MM.1S (cell line): ENCODE measurements around the gene ADNP.

Source experiments
- DNase-seq: peaks from one replicate; pipeline ENCODE4 v3.0.0-alpha.2; 2015
- H2AFZ ChIP-seq: fragments of 300-600 bp; sonication (generic); 2 replicates; pipeline ENCODE4 v1.6.0; 2016; ENCODE audit warnings: antibody characterized with exemption, low read length
- H3F3A ChIP-seq: fragments of 300-600 bp; sonication (generic); 2 replicates; pipeline ENCODE4 v1.6.1; 2016; ENCODE audit warnings: mild to moderate bottlenecking, antibody characterized with exemption, low read length, moderate library complexity, mixed read lengths; ENCODE audit not compliant: insufficient read depth
- H3K27ac ChIP-seq: fragments of 300-600 bp; sonication (generic); 2 replicates; pipeline ENCODE4 v1.5.1; 2016; ENCODE audit warnings: mild to moderate bottlenecking, low read length
- H3K27me3 ChIP-seq: fragments of 300-600 bp; sonication (generic); replicated peaks from 2 replicates; pipeline ENCODE4 v1.6.0; 2016; ENCODE audit warnings: low read length; ENCODE audit not compliant: insufficient read depth
- H3K36me3 ChIP-seq: fragments of 300-600 bp; sonication (generic); replicated peaks from 2 replicates; pipeline ENCODE4 v1.6.1; 2016; ENCODE audit warnings: mild to moderate bottlenecking, low read length, mixed read lengths; ENCODE audit not compliant: insufficient read depth
- H3K4me1 ChIP-seq: fragments of 300-600 bp; sonication (generic); 2 replicates; pipeline ENCODE4 v1.6.1; 2016; ENCODE audit warnings: low read length, mixed read lengths
- H3K4me2 ChIP-seq: fragments of 300-600 bp; sonication (generic); 2 replicates; pipeline ENCODE4 v1.6.0; 2016; ENCODE audit warnings: low read depth, low read length
- H3K4me3 ChIP-seq: fragments of 300-600 bp; sonication (generic); 2 replicates; pipeline ENCODE4 v1.5.1; 2016; ENCODE audit warnings: low read length, mixed read lengths
- H3K79me2 ChIP-seq: fragments of 300-600 bp; sonication (generic); 2 replicates; pipeline ENCODE4 v1.6.1; 2016; ENCODE audit warnings: mixed run types, low read length, mixed read lengths
- H3K9ac ChIP-seq: fragments of 300-600 bp; sonication (generic); 2 replicates; pipeline ENCODE4 v1.6.1; 2016; ENCODE audit warnings: low read length, mixed read lengths
- H3K9me2 ChIP-seq: fragments of 300-600 bp; sonication (generic); replicated peaks from 2 replicates; pipeline ENCODE4 v1.6.1; 2016; ENCODE audit warnings: mild to moderate bottlenecking, low read length, mixed read lengths; ENCODE audit not compliant: insufficient read depth
- H3K9me3 ChIP-seq: fragments of 300-600 bp; sonication (generic); replicated peaks from 2 replicates; pipeline ENCODE4 v1.6.1; 2016; ENCODE audit warnings: mild to moderate bottlenecking, low read length, mixed read lengths; ENCODE audit not compliant: insufficient read depth
- H4K20me1 ChIP-seq: fragments of 300-600 bp; sonication (generic); 2 replicates; pipeline ENCODE4 v1.6.1; 2016; ENCODE audit warnings: mild to moderate bottlenecking, low read length, moderate library complexity, mixed read lengths; ENCODE audit not compliant: insufficient read depth
- CTCF ChIP-seq: fragments of 300-600 bp; sonication (generic); IDR thresholded peaks from 2 replicates; pipeline ENCODE4 v1.5.1; 2016; ENCODE audit warnings: antibody characterized with exemption, low read length, mixed read lengths
- EZH2 ChIP-seq: fragments of 300-600 bp; sonication (generic); optimal IDR thresholded peaks from 2 replicates; pipeline ENCODE3; 2017; ENCODE audit warnings: low read depth, mild to moderate bottlenecking, antibody characterized with exemption, low read length, mixed read lengths
- EZH2phosphoT487 ChIP-seq: fragments of 300-600 bp; sonication (generic); IDR thresholded peaks from 2 replicates; pipeline ENCODE4 v1.6.1; 2018; ENCODE audit warnings: antibody characterized with exemption, low read length

Gene ADNP

GRCh38 chr20:50862546-50862945 is 68.7 kb downstream of the ADNP start:
- no peak overlapping the region for H2AFZ ChIP-seq
- DNase-seq: no peak
- no peaks in the 10 kb centered on the region for H3K9me3 ChIP-seq
- H3K4me1 ChIP-seq: no peaks in the 10 kb centered on the region
- H3K27me3 ChIP-seq: no peaks in the 10 kb centered on the region
- no peaks in the 10 kb centered on the region for H3K79me2 ChIP-seq
- no peak overlapping the region for H3K9ac ChIP-seq
- H4K20me1 ChIP-seq: no peaks in the 10 kb centered on the region
- no peak overlapping the region for H3K27ac ChIP-seq
- H3K4me2 ChIP-seq: no peak overlapping the region
- TF ChIP-seq CTCF: no peak
- no peaks in the 10 kb centered on the region for H3F3A ChIP-seq
- H3K9me2 ChIP-seq: no peaks in the 10 kb centered on the region
- H3K36me3 ChIP-seq: no peaks in the 10 kb centered on the region
- no peak overlapping the region for H3K4me3 ChIP-seq

- H3F3A ChIP-seq: no peaks in the 10 kb centered on the region
- no peak for TF ChIP-seq EZH2phosphoT487
- no peak for TF ChIP-seq CTCF
- no peak for TF ChIP-seq EZH2
- H3K4me1 ChIP-seq: no peaks in the 10 kb centered on the region
- H3K4me3 ChIP-seq: no peak overlapping the region
- DNase-seq: no peak
- no peaks in the 10 kb centered on the region for H3K79me2 ChIP-seq
- no peak overlapping the region for H3K9ac ChIP-seq
- H3K4me2 ChIP-seq: no peak overlapping the region
- H2AFZ ChIP-seq: no peak overlapping the region
- no peaks in the 10 kb centered on the region for H3K9me3 ChIP-seq
- H3K27me3 ChIP-seq: no peaks in the 10 kb centered on the region
- H4K20me1 ChIP-seq: no peaks in the 10 kb centered on the region
- H3K9me2 ChIP-seq: no peaks in the 10 kb centered on the region
- H3K36me3 ChIP-seq: no peaks in the 10 kb centered on the region
- no peak overlapping the region for H3K27ac ChIP-seq
Observed at GRCh38 chr20:50861012-50861411, 70.2 kb downstream of the ADNP start.

- Histone ChIP-seq H3K27me3 (no peaks in the 10 kb centered on the region), H3K36me3 (no peaks in the 10 kb centered on the region), H3K27ac (no peak overlapping the region), H3F3A (no peaks in the 10 kb centered on the region), H3K4me1 (no peaks in the 10 kb centered on the region), H3K9me2 (no peaks in the 10 kb centered on the region), H3K4me3 (no peak overlapping the region), H3K79me2 (no peaks in the 10 kb centered on the region), H3K9me3 (no peaks in the 10 kb centered on the region), H4K20me1 (no peaks in the 10 kb centered on the region), H2AFZ (no peak overlapping the region), H3K9ac (no peak overlapping the region), H3K4me2 (no peak overlapping the region)
- TF ChIP-seq EZH2phosphoT487: no peak
- no peak for TF ChIP-seq EZH2
- no peak for TF ChIP-seq CTCF
- no peak for DNase-seq
Observed at GRCh38 chr20:50859161-50859560, 72.1 kb downstream of the ADNP start.

- H3K9me2 ChIP-seq: no peaks in the 10 kb centered on the region
- H3K79me2 ChIP-seq: no peaks in the 10 kb centered on the region
- no peaks in the 10 kb centered on the region for H3K9me3 ChIP-seq
- H3K4me2 ChIP-seq: no peak overlapping the region
- no peak overlapping the region for H3K27ac ChIP-seq
- H3K36me3 ChIP-seq: no peaks in the 10 kb centered on the region
- no peaks in the 10 kb centered on the region for H4K20me1 ChIP-seq
- no peak overlapping the region for H3K4me3 ChIP-seq
- DNase-seq: no peak
- no peaks in the 10 kb centered on the region for H3K4me1 ChIP-seq
- no peak overlapping the region for H2AFZ ChIP-seq
- no peak overlapping the region for H3K9ac ChIP-seq
- no peaks in the 10 kb centered on the region for H3F3A ChIP-seq
- H3K27me3 ChIP-seq: no peaks in the 10 kb centered on the region
- TF ChIP-seq EZH2phosphoT487: no peak
- no peak for TF ChIP-seq CTCF
- TF ChIP-seq EZH2: no peak
Observed at GRCh38 chr20:50858525-50858924, 72.7 kb downstream of the ADNP start.
